CD4-positive, alpha-beta T cell (primary cell): Measurements from ENCODE around the gene DEGS2. TPM values are rescaled to one million over a fixed set of nuclear protein-coding genes. Genes with fewer than 3 reads are reported as not detected.

Source experiments
- ATAC-seq: fragments of 200-7000 bp; cut with Tn5 transposase; one replicate; pipeline ENCODE4 v1.10.0; 2022; ENCODE audit warnings: mild to moderate bottlenecking; ENCODE audit not compliant: poor library complexity
- CTCF ChIA-PET: fragments of 350-600 bp; sonication (Branson Sonifier 250); formaldehyde crosslinking; loops from one replicate; lab custom pipeline; 2021; ENCODE audit warnings: antibody characterized with exemption, inconsistent platforms; lab: Charles Lee
- POLR2A ChIA-PET: fragments of 350-600 bp; sonication (Branson Sonifier 250); formaldehyde crosslinking; loops from one replicate; lab custom pipeline; 2021; ENCODE audit warnings: antibody characterized with exemption, inconsistent platforms; lab: Charles Lee
- DNase-seq, 14 experiments: peaks; one replicate each; pipeline ENCODE4 v3.0.0-alpha.2; 2013 to 2020; ENCODE audit warnings: mixed read lengths in 2 of 14
- H3K27ac ChIP-seq, 2 donors: one replicate each; pipeline versions ENCODE4 v1.5.1 to v1.7.0; 2013; ENCODE audit warnings: low read length in 2 of 2, low read depth in 1 of 2, mild to moderate bottlenecking in 1 of 2
- H3K27me3 ChIP-seq, 2 experiments: 1 replicate in 1 of 2; 2 replicates in 1 of 2; pipeline versions ENCODE4 v1.6.1 to v1.7.0; 2013; ENCODE audit warnings: low read length in 2 of 2, control low read depth in 1 of 2, mild to moderate bottlenecking in 1 of 2, moderate library complexity in 1 of 2; ENCODE audit not compliant: insufficient read depth in 2 of 2, control insufficient read depth in 1 of 2
- H3K36me3 ChIP-seq: one replicate; pipeline ENCODE4 v1.6.1; 2013; ENCODE audit warnings: low read length, control low read depth; ENCODE audit not compliant: insufficient read depth
- H3K4me1 ChIP-seq: one replicate; pipeline ENCODE4 v1.6.1; 2013; ENCODE audit warnings: low read length, control low read depth; ENCODE audit not compliant: insufficient read depth
- H3K4me3 ChIP-seq: one replicate; pipeline ENCODE4 v1.5.1; 2013; ENCODE audit warnings: mild to moderate bottlenecking, low read length, moderate library complexity
- H3K9me3 ChIP-seq, 2 experiments: 1 replicate in 1 of 2; 2 replicates in 1 of 2; pipeline versions ENCODE4 v1.6.1 to v1.7.0; 2013; ENCODE audit warnings: low read length in 2 of 2, mild to moderate bottlenecking in 2 of 2, control low read depth in 1 of 2, moderate library complexity in 1 of 2; ENCODE audit not compliant: control insufficient read depth in 1 of 2, insufficient read depth in 1 of 2
- H3K27ac Mint-ChIP-seq: one replicate; pipeline ENCODE4 v1.8.0; 2020; ENCODE audit warnings: mixed read lengths
- H3K27me3 Mint-ChIP-seq: one replicate; pipeline ENCODE4 v1.8.0; 2021; ENCODE audit warnings: mixed read lengths
- H3K36me3 Mint-ChIP-seq: one replicate; pipeline ENCODE4 v1.8.0; 2021; ENCODE audit warnings: low read depth, mixed read lengths
- H3K4me1 Mint-ChIP-seq: one replicate; pipeline ENCODE4 v1.8.0; 2021; ENCODE audit warnings: low read depth, mixed read lengths
- H3K4me3 Mint-ChIP-seq: one replicate; pipeline ENCODE4 v1.8.0; 2020; ENCODE audit warnings: mild to moderate bottlenecking, mixed read lengths
- H3K9me3 Mint-ChIP-seq: one replicate; pipeline ENCODE4 v1.8.0; 2020; ENCODE audit warnings: mixed read lengths
- intact Hi-C, 2 experiments: fragments of 100-400 bp; cut with DNase I in 1 of 2; cut with micrococcal nuclease in 1 of 2; formaldehyde crosslinking; loops; one replicate each; pipeline versions ENCODE4 v1.15.1 to v1.9.0; 2023 to 2025; cut with DNase I, micrococcal nuclease
- total RNA-seq, 174 experiments: library from RNA in 2 of 174; stranded (reverse) in 2 of 174; gene quantifications; one replicate each; pipeline ENCODE4 v1.2.3 and lab custom pipeline; 2021 to 2026
- TF ChIP-seq, protein P1 (sequence below): fragments of 200-600 bp; IDR thresholded peaks from one replicate; pipeline ENCODE4 v1.8.0; 2022; ENCODE audit warnings: antibody characterized with exemption, mild to moderate bottlenecking

The DEGS2 gene
- total RNA-seq, 2 experiments from 2014 or later, result 0.11 TPM; not detected in 1

DNA sequence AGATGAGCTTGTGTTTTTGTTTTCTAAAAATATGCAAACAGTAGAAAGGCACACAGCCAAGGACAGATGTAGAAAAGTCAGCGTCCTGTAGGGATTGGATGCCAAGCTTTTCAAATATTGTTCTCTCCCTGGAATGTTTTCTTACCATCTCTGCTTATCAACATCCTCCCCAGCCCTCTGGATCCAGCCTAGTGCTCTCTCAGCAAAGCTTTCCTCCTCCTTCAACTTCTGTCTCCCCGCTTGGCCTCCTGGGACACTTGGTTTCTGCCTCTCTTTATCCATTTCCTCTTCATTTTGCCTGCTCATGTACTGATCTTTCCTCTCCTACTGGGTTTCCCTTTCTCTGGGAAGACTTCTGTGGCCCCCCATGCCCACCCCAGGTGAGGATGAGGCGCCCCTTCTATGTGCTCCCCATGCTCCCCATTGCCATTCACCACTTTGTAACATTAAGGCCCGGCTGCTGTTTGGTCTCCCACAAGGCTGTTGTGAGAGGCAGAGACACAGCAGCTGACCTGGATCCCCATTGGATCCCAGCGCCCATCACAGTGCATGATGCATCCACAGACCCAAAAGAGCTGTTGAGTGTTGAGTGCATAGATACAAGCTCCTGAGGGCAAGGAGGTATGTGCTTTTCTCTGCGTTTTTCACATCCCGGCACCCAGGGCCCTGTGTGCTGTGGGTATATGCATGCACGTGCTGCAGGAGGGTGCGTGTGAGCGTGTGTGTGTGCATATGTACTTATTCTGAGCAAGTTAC, 56.0 kb downstream of the DEGS2 start:
- Mint-ChIP-seq H3K4me3 (peak overlapping the region; percentile 72), H3K36me3 (peaks cover 98% of the 10 kb centered on the region), H3K27ac (peak overlapping the region; percentile 98), H3K9me3 (no peaks in the 10 kb centered on the region), H3K27me3 (no peaks in the 10 kb centered on the region), H3K4me1 (peaks cover 97% of the 10 kb centered on the region)
- H3K27ac ChIP-seq, result peak overlapping the region; percentile 61 to 85
- CTCF ChIA-PET, result interaction anchor here (1.0 to 34.3 kb wide), 2 partner anchors 27 to 90 kb away, joined by 3 to 1090 read pairs; partner anchors contain the start of gene EVL
- intact Hi-C loops, result no loop called here
- peaks cover 98% of the 10 kb centered on the region for H3K36me3 ChIP-seq
- DNase-seq (peak in 5 of 14 experiments; percentile 22 to 59 (median 45)), ATAC-seq (peak; percentile 6)
- H3K4me1 ChIP-seq, result peaks cover 100% of the 10 kb centered on the region
- TF ChIP-seq, protein P1, sequence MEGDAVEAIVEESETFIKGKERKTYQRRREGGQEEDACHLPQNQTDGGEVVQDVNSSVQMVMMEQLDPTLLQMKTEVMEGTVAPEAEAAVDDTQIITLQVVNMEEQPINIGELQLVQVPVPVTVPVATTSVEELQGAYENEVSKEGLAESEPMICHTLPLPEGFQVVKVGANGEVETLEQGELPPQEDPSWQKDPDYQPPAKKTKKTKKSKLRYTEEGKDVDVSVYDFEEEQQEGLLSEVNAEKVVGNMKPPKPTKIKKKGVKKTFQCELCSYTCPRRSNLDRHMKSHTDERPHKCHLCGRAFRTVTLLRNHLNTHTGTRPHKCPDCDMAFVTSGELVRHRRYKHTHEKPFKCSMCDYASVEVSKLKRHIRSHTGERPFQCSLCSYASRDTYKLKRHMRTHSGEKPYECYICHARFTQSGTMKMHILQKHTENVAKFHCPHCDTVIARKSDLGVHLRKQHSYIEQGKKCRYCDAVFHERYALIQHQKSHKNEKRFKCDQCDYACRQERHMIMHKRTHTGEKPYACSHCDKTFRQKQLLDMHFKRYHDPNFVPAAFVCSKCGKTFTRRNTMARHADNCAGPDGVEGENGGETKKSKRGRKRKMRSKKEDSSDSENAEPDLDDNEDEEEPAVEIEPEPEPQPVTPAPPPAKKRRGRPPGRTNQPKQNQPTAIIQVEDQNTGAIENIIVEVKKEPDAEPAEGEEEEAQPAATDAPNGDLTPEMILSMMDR, result no peak
- peak overlapping the region; percentile 22 for H3K4me3 ChIP-seq
- POLR2A ChIA-PET, result interaction anchor here (1.0 to 49.3 kb wide), 5 partner anchors 12 to 132 kb away, joined by 3 to 1638 read pairs (median 8); partner anchors contain the start of gene EVL
- no peaks in the 10 kb centered on the region for H3K27me3 ChIP-seq
- H3K9me3 ChIP-seq, result no peaks in the 10 kb centered on the region

DNA sequence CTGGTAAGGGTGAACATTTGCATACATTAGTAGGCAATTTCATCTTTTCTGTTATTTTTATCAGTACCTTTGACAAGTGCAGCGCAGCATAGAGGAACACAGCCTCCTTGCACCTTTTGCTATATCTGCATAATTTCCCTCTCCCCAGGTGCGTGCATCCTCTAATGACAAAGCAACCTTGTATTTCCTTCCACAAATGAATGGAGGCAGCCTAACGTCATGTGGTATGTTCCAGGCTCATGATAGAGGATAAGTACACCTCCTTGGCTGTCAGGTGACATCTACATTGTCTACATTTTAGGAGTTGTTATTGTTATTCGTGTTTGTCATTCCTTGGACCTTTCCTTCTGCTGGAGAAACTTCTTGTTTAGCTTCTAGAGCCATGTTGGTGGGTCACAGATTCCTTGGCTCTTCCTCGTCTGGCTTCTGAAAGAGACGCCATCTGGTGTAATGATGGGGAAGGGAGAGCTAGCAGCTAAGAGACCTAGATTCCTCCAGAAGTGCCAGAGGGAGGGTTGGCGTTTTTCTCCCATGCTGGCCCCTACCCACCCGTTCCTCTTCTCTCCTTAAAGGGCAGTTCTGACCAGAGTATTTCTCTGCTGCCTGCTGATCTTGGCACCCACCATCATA, 57.2 kb downstream of the DEGS2 start:
- DNase-seq (peak in 4 of 14 experiments; percentile 21 to 46 (median 33)), ATAC-seq (peak; percentile 20)
- Mint-ChIP-seq H3K9me3 (no peaks in the 10 kb centered on the region), H3K36me3 (peaks cover 98% of the 10 kb centered on the region), H3K27ac (peak overlapping the region; percentile 98), H3K4me1 (peaks cover 97% of the 10 kb centered on the region), H3K4me3 (peak overlapping the region; percentile 44), H3K27me3 (no peaks in the 10 kb centered on the region)
- Histone ChIP-seq H3K4me3 (no peak overlapping the region), H3K27ac (peak overlapping the region; percentile 61 to 85), H3K9me3 (no peaks in the 10 kb centered on the region), H3K27me3 (no peaks in the 10 kb centered on the region), H3K4me1 (peaks cover 99% of the 10 kb centered on the region), H3K36me3 (peaks cover 98% of the 10 kb centered on the region)
- intact Hi-C loops, result no loop called here
- POLR2A ChIA-PET, result interaction anchor here (0.7 to 49.3 kb wide), 4 partner anchors 11 to 115 kb away, joined by 3 to 1638 read pairs (median 103); partner anchors contain the start of gene EVL
- CTCF ChIA-PET, result interaction anchor here (34.3 kb wide), 1 partner anchor 26 kb away, joined by 1090 read pairs; the partner anchor contains the start of gene EVL
- TF ChIP-seq, protein P1, result no peak

DNA sequence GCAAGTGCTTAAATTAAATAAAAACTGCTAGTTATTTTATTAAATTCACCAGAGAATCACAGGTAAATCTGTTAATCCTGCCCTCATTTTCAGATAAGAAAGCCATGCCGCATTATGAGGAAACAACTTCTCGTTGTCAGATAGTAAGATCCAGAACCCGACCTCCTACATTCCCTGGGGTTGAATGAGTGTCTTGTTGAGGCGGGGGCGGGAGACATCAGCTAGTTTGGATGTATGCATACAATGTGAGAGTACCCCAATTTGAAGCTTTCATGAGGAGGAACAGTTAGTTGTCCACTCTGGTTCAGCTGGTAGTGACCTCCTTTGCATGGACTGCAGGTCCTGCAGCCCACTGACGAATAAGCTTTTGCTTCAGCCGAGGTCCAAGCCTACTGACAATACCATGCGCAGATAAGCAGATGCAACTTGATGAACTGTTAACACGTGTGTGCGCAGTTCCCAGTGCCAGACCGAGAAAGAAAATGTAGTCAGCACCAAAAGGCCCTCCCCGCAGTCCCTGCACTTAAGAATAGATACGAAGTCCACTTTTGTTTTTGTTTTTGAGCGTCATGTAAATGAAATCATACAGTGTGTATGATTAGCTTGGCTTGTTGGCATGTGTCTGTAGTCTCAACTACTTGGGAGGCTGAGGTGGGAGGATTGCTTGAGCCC, 59.3 kb downstream of the DEGS2 start:
- ChIA-PET CTCF (interaction anchor here (1.0 to 34.3 kb wide), 3 partner anchors 8 to 43 kb away, joined by 3 to 1090 read pairs (median 10); partner anchors contain the start of gene EVL), POLR2A (interaction anchor here (1.0 to 49.3 kb wide), 4 partner anchors 9 to 38 kb away, joined by 4 to 1638 read pairs (median 21); partner anchors contain the start of gene EVL)
- H3K4me3 ChIP-seq, result no peak overlapping the region
- peaks cover 99% of the 10 kb centered on the region for H3K4me1 ChIP-seq
- intact Hi-C loops, result no loop called here
- Mint-ChIP-seq H3K4me1 (peaks cover 97% of the 10 kb centered on the region), H3K9me3 (no peaks in the 10 kb centered on the region), H3K4me3 (peak overlapping the region; percentile 65), H3K36me3 (peaks cover 98% of the 10 kb centered on the region), H3K27me3 (no peaks in the 10 kb centered on the region), H3K27ac (peak overlapping the region; percentile 98)
- peak overlapping the region; percentile 45 to 63 for H3K27ac ChIP-seq
- H3K27me3 ChIP-seq, result no peaks in the 10 kb centered on the region
- H3K36me3 ChIP-seq, result peaks cover 98% of the 10 kb centered on the region
- H3K9me3 ChIP-seq, result no peaks in the 10 kb centered on the region
- ATAC-seq, result no peak
- TF ChIP-seq, protein P1, result no peak
- peak in 1 of 14 experiments; percentile 28 for DNase-seq
